Neural cell (in vitro differentiated cells): ENCODE measurements around the gene POLD4. TPM values are rescaled to one million over a fixed set of nuclear protein-coding genes. Genes with fewer than 3 reads are reported as not detected.

ENCODE experiments used
- H2AFZ ChIP-seq: fragments of 200-600, 300-800 bp; sonication (generic), shearing (Covaris generic); 2 replicates; pipeline ENCODE4 v1.6.0; 2014; ENCODE audit warnings: low read depth, mild to moderate bottlenecking, antibody characterized with exemption, low read length, moderate library complexity
- H3F3A ChIP-seq: fragments of 200-600 bp; shearing (Covaris generic); 2 replicates; pipeline ENCODE4 v1.6.1; 2016; ENCODE audit warnings: mild to moderate bottlenecking, moderate library complexity, mixed read lengths, antibody characterized with exemption, low read length; ENCODE audit not compliant: insufficient read depth, poor library complexity, severe bottlenecking
- H3K27ac ChIP-seq: fragments of 200-600, 300-800 bp; sonication (generic), shearing (Covaris generic); 2 replicates; pipeline ENCODE4 v1.5.1; 2014; ENCODE audit warnings: mild to moderate bottlenecking, low read length, moderate library complexity
- H3K27me3 ChIP-seq: fragments of 300-800, 200-600 bp; sonication (generic), shearing (Covaris generic); 2 replicates; pipeline ENCODE4 v1.6.0; 2014; ENCODE audit warnings: mild to moderate bottlenecking, low read depth, low read length, moderate library complexity; ENCODE audit not compliant: insufficient read depth
- H3K36me3 ChIP-seq: fragments of 300-800, 200-600 bp; sonication (generic), shearing (Covaris generic); 2 replicates; pipeline ENCODE4 v1.5.1; 2014; ENCODE audit warnings: mild to moderate bottlenecking, antibody characterized with exemption, low read length, moderate library complexity; ENCODE audit not compliant: insufficient read depth
- H3K4me2 ChIP-seq: fragments of 300-800, 200-600 bp; sonication (generic), shearing (Covaris generic); 2 replicates; pipeline ENCODE4 v1.6.0; 2014; ENCODE audit warnings: mild to moderate bottlenecking, low read length
- H3K4me3 ChIP-seq: fragments of 300-800, 200-600 bp; sonication (generic), shearing (Covaris generic); 2 replicates; pipeline ENCODE4 v1.5.1; 2014; ENCODE audit warnings: mild to moderate bottlenecking, low read length, moderate library complexity
- H3K79me2 ChIP-seq: fragments of 200-600 bp; shearing (Covaris generic); replicated peaks from 2 replicates; pipeline ENCODE4 v1.6.0; 2014; ENCODE audit warnings: mild to moderate bottlenecking, low read length, moderate library complexity; ENCODE audit not compliant: insufficient read depth
- H3K9ac ChIP-seq: fragments of 300-800, 200-600 bp; sonication (generic), shearing (Covaris generic); 2 replicates; pipeline ENCODE4 v1.6.1; 2016; ENCODE audit warnings: mild to moderate bottlenecking, low read length, mixed read lengths
- H3K9me2 ChIP-seq: fragments of 200-600 bp; shearing (Covaris generic); 2 replicates; pipeline ENCODE4 v1.6.1; 2016; ENCODE audit warnings: mild to moderate bottlenecking, low read length, mixed read lengths; ENCODE audit not compliant: insufficient read depth
- H3K9me3 ChIP-seq: fragments of 200-600, 300-800 bp; sonication (generic), shearing (Covaris generic); 2 replicates; pipeline ENCODE4 v1.6.1; 2016; ENCODE audit warnings: mild to moderate bottlenecking, mixed run types, low read length, moderate library complexity, mixed read lengths
- H4K20me1 ChIP-seq: fragments of 200-600 bp; shearing (Covaris generic); 2 replicates; pipeline ENCODE4 v1.6.1; 2016; ENCODE audit warnings: mild to moderate bottlenecking, mixed run types; ENCODE audit not compliant: insufficient read depth
- EP300 ChIP-seq: fragments of 450-650 bp; conservative IDR thresholded peaks from 2 replicates; pipeline ENCODE4 v1.6.1; 2014; ENCODE audit warnings: antibody characterized with exemption, mild to moderate bottlenecking, moderate library complexity; ENCODE audit not compliant: poor library complexity, severe bottlenecking
- EZH2 ChIP-seq: fragments of 200-600, 300-800 bp; shearing (Covaris generic), sonication (generic); IDR thresholded peaks from 2 replicates; pipeline ENCODE4 v1.6.1; 2014; ENCODE audit warnings: antibody characterized with exemption, low read length, borderline replicate concordance, mild to moderate bottlenecking; ENCODE audit not compliant: insufficient read depth, poor library complexity, severe bottlenecking
- MXI1 ChIP-seq: fragments of 450-650 bp; conservative IDR thresholded peaks from 2 replicates; pipeline ENCODE4 v1.6.1; 2014; ENCODE audit warnings: antibody characterized with exemption, mild to moderate bottlenecking; ENCODE audit not compliant: poor library complexity, severe bottlenecking
- POLR2AphosphoS5 ChIP-seq: IDR thresholded peaks from 2 replicates; pipeline ENCODE4 v1.6.1; 2012
- RAD21 ChIP-seq: fragments of 450-650 bp; conservative IDR thresholded peaks from 2 replicates; pipeline ENCODE4 v1.6.1; 2014; ENCODE audit warnings: antibody characterized with exemption, mild to moderate bottlenecking, moderate library complexity
- SMC3 ChIP-seq: fragments of 450-650 bp; conservative IDR thresholded peaks from 2 replicates; pipeline ENCODE4 v1.6.1; 2014; ENCODE audit warnings: antibody characterized with exemption, mild to moderate bottlenecking, moderate library complexity; ENCODE audit not compliant: poor library complexity
- TAF1 ChIP-seq: IDR thresholded peaks from 2 replicates; pipeline ENCODE4 v1.6.1; 2012; ENCODE audit warnings: low read depth
- polyA plus RNA-seq: library from polyadenylated mRNA; depleted of rRNA; stranded (reverse); fragments of >200 nt; gene quantifications from 2 replicates; pipeline ENCODE4 v1.2.3, GENCODE V29; 2014
- TF ChIP-seq, protein P1 (sequence below): IDR thresholded peaks from 2 replicates; pipeline ENCODE4 v1.6.1; 2012; ENCODE audit warnings: borderline replicate concordance
- TF ChIP-seq, protein P2 (sequence below): fragments of 450-650 bp; IDR thresholded peaks from 2 replicates; pipeline ENCODE4 v1.5.1; 2014; ENCODE audit warnings: antibody characterized with exemption, mild to moderate bottlenecking, moderate library complexity; ENCODE audit not compliant: poor library complexity, severe bottlenecking

POLD4 gene
- polyA plus RNA-seq, 1 donor from 2014 or later, result 6.8 TPM

DNA sequence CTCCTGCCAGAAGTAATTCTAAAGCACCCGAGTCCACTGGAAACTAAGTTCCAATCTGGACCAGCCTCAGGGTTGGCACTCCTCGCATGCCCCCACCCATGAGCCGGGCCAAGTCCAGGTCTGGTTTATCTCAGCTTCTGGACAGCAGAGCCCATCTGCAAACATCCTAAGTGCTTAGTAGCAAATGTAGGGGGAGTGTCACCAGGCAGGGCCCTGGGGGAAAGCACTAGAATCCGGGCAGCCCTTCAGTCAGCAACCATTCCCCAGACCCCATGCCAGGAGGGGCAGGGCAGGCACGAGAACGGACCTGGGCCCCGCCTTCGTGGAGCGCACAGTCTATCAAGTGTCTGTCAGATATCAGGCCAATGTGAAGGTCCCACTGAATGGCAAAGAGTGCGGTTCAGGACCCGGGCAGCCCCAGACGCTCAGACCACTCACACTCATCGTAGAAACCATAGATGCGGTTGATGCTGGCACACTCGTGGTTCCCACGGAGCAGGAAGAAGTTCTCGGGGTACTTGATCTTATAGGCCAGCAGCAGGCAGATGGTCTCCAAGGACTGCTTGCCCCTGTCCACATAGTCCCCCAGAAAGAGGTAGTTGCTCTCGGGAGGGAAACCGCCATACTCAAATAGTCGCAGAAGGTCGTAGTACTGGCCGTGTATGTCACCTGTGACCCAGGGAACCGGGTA is 47.0 kb upstream of the POLD4 start:
- no peak overlapping the region for H2AFZ ChIP-seq
- no peaks in the 10 kb centered on the region for H3F3A ChIP-seq
- no peak overlapping the region for H3K27ac ChIP-seq
- H3K9ac ChIP-seq, result peak overlapping the region; percentile 85
- H3K9me3 ChIP-seq, result no peaks in the 10 kb centered on the region
- H3K4me3 ChIP-seq, result peak overlapping the region; percentile 98
- no peaks in the 10 kb centered on the region for H3K27me3 ChIP-seq
- no peak for TF ChIP-seq RAD21
- no peak for TF ChIP-seq EZH2
- TF ChIP-seq, protein P1, sequence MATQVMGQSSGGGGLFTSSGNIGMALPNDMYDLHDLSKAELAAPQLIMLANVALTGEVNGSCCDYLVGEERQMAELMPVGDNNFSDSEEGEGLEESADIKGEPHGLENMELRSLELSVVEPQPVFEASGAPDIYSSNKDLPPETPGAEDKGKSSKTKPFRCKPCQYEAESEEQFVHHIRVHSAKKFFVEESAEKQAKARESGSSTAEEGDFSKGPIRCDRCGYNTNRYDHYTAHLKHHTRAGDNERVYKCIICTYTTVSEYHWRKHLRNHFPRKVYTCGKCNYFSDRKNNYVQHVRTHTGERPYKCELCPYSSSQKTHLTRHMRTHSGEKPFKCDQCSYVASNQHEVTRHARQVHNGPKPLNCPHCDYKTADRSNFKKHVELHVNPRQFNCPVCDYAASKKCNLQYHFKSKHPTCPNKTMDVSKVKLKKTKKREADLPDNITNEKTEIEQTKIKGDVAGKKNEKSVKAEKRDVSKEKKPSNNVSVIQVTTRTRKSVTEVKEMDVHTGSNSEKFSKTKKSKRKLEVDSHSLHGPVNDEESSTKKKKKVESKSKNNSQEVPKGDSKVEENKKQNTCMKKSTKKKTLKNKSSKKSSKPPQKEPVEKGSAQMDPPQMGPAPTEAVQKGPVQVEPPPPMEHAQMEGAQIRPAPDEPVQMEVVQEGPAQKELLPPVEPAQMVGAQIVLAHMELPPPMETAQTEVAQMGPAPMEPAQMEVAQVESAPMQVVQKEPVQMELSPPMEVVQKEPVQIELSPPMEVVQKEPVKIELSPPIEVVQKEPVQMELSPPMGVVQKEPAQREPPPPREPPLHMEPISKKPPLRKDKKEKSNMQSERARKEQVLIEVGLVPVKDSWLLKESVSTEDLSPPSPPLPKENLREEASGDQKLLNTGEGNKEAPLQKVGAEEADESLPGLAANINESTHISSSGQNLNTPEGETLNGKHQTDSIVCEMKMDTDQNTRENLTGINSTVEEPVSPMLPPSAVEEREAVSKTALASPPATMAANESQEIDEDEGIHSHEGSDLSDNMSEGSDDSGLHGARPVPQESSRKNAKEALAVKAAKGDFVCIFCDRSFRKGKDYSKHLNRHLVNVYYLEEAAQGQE, result no peak
- no peak for TF ChIP-seq TAF1
- no peaks in the 10 kb centered on the region for H4K20me1 ChIP-seq
- H3K36me3 ChIP-seq, result no peaks in the 10 kb centered on the region
- H3K4me2 ChIP-seq, result peak overlapping the region; percentile 78
- peaks cover 11% of the 10 kb centered on the region for H3K79me2 ChIP-seq
- H3K9me2 ChIP-seq, result no peaks in the 10 kb centered on the region

DNA sequence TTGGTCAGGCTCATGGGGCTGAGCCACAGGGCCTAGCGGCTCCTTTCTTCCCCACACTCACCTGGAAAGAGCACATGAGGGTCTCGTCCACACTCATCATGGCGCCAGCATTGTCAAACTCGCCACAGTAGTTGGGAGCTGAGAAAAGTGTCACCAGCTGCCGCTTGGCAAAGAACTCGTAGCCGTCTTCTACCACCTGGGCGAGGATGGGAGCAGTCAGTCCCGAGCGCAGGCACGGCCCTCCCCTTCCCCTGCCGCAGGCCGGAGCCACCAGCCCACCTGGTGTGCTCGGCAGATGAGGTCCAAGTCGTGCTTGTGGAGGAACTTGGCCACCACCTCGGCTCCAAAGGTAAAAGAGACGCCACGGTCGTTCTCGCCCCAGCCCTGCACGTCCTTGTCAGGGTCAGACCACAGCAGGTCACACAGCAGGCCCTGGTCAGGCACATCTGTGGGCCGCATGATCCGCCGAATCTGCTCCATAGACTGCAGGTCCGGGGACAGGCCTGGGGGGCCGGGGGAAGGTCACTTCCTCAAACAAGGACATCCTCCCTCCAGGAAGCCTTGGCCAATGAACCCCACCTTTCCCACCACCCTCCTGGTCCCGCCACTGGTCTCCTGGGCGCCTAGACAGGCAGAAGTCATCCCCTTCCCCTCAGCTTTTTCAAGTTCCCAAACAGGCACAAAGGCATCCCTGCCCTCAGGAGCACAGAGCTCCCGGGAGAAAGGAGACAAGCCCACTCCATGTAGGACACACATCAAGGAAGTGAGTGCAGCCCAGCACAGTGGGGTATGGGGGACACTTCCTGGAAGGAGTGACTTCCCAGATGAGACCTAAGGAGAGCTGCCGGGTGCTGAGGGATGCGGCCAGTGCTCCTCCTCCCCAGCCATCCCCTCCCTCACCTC is 45.6 kb upstream of the POLD4 start:
- no peak overlapping the region for H3K9ac ChIP-seq
- H3F3A ChIP-seq, result no peaks in the 10 kb centered on the region
- no peak overlapping the region for H2AFZ ChIP-seq
- TF ChIP-seq, protein P2, sequence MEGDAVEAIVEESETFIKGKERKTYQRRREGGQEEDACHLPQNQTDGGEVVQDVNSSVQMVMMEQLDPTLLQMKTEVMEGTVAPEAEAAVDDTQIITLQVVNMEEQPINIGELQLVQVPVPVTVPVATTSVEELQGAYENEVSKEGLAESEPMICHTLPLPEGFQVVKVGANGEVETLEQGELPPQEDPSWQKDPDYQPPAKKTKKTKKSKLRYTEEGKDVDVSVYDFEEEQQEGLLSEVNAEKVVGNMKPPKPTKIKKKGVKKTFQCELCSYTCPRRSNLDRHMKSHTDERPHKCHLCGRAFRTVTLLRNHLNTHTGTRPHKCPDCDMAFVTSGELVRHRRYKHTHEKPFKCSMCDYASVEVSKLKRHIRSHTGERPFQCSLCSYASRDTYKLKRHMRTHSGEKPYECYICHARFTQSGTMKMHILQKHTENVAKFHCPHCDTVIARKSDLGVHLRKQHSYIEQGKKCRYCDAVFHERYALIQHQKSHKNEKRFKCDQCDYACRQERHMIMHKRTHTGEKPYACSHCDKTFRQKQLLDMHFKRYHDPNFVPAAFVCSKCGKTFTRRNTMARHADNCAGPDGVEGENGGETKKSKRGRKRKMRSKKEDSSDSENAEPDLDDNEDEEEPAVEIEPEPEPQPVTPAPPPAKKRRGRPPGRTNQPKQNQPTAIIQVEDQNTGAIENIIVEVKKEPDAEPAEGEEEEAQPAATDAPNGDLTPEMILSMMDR, result no peak
- TF ChIP-seq EZH2, result no peak
- TF ChIP-seq EP300, result no peak
- TF ChIP-seq, protein P1, result no peak
- TF ChIP-seq MXI1, result no peak
- TF ChIP-seq SMC3, result no peak
- TF ChIP-seq RAD21, result no peak
- no peak for TF ChIP-seq TAF1
- TF ChIP-seq POLR2AphosphoS5, result no peak
- H3K27me3 ChIP-seq, result no peaks in the 10 kb centered on the region
- H3K4me3 ChIP-seq, result no peak overlapping the region
- no peak overlapping the region for H3K27ac ChIP-seq
- peaks cover 11% of the 10 kb centered on the region for H3K79me2 ChIP-seq
- H3K36me3 ChIP-seq, result no peaks in the 10 kb centered on the region
- no peak overlapping the region for H3K4me2 ChIP-seq
- H3K9me2 ChIP-seq, result no peaks in the 10 kb centered on the region
- no peaks in the 10 kb centered on the region for H4K20me1 ChIP-seq
- no peaks in the 10 kb centered on the region for H3K9me3 ChIP-seq
